SU-DHL-6 (cell line): Measurements from ENCODE around the gene RASGRF2.

Experiments
- H2AFZ ChIP-seq: fragments of 200-600 bp; sonication (generic); 2 replicates; pipeline ENCODE4 v1.6.1; 2014; ENCODE audit warnings: low read depth, mild to moderate bottlenecking, moderate library complexity, mixed read lengths, antibody characterized with exemption, low read length; ENCODE audit not compliant: severe bottlenecking
- H3F3A ChIP-seq: fragments of 200-600 bp; shearing (Covaris generic); 2 replicates; pipeline ENCODE4 v1.6.0; 2016; ENCODE audit warnings: antibody characterized with exemption, mild to moderate bottlenecking; ENCODE audit not compliant: insufficient read depth
- H3K27ac ChIP-seq: fragments of 200-600 bp; sonication (generic); 2 replicates; pipeline ENCODE4 v1.5.1; 2016; ENCODE audit warnings: low read depth, mild to moderate bottlenecking, low read length, moderate library complexity, mixed read lengths
- H3K27me3 ChIP-seq: fragments of 200-600 bp; sonication (generic), shearing (Covaris generic); 2 replicates; pipeline ENCODE4 v1.6.0; 2014; ENCODE audit warnings: mild to moderate bottlenecking, low read length
- H3K36me3 ChIP-seq: fragments of 200-600 bp; sonication (generic); 2 replicates; pipeline ENCODE4 v1.6.1; 2014; ENCODE audit warnings: mild to moderate bottlenecking, low read length, mixed read lengths
- H3K4me2 ChIP-seq: fragments of 300-600, 200-600 bp; shearing (Covaris generic), sonication (generic); 2 replicates; pipeline ENCODE4 v1.6.0; 2014; ENCODE audit warnings: low read length, low read depth, mild to moderate bottlenecking; ENCODE audit not compliant: poor library complexity, severe bottlenecking
- H3K4me3 ChIP-seq: fragments of 200-600 bp; sonication (generic); 2 replicates; pipeline ENCODE4 v1.5.1; 2014; ENCODE audit warnings: antibody characterized with exemption, low read length, mild to moderate bottlenecking, mixed read lengths; ENCODE audit not compliant: insufficient read depth, poor library complexity, severe bottlenecking
- H3K79me2 ChIP-seq: fragments of 200-600 bp; sonication (generic); 2 replicates; pipeline ENCODE4 v1.6.1; 2014; ENCODE audit warnings: mild to moderate bottlenecking, low read length, moderate library complexity; ENCODE audit not compliant: insufficient read depth
- H3K9ac ChIP-seq: fragments of 200-600 bp; sonication (generic); 2 replicates; pipeline ENCODE4 v1.7.0; 2014; ENCODE audit warnings: mild to moderate bottlenecking, low read length
- H3K9me2 ChIP-seq: fragments of 200-600 bp; sonication (generic); replicated peaks from 2 replicates; pipeline ENCODE4 v1.6.1; 2014; ENCODE audit warnings: low read length; ENCODE audit not compliant: insufficient read depth
- H3K9me3 ChIP-seq: fragments of 200-600 bp; sonication (generic); 2 replicates; pipeline ENCODE4 v1.6.1; 2014; ENCODE audit warnings: low read length, mixed read lengths; ENCODE audit not compliant: insufficient read depth
- H4K20me1 ChIP-seq: fragments of 200-600 bp; sonication (generic); 2 replicates; pipeline ENCODE4 v1.6.1; 2014; ENCODE audit warnings: low read depth, mild to moderate bottlenecking, antibody characterized with exemption, low read length, moderate library complexity, mixed read lengths
- EZH2phosphoT487 ChIP-seq: fragments of 200-600 bp; sonication (generic), shearing (Covaris generic); conservative IDR thresholded peaks from 2 replicates; pipeline ENCODE4 v1.6.1; 2018; ENCODE audit warnings: mild to moderate bottlenecking, antibody characterized with exemption, low read length, moderate library complexity, mixed read lengths
- TF ChIP-seq, protein P1 (sequence below): fragments of 200-600 bp; sonication (generic); IDR thresholded peaks from one replicate; pipeline ENCODE4 v1.5.1; 2017; ENCODE audit warnings: antibody characterized with exemption, mild to moderate bottlenecking, low read length, moderate library complexity; ENCODE audit not compliant: insufficient read depth, poor library complexity, severe bottlenecking

The RASGRF2 gene

DNA sequence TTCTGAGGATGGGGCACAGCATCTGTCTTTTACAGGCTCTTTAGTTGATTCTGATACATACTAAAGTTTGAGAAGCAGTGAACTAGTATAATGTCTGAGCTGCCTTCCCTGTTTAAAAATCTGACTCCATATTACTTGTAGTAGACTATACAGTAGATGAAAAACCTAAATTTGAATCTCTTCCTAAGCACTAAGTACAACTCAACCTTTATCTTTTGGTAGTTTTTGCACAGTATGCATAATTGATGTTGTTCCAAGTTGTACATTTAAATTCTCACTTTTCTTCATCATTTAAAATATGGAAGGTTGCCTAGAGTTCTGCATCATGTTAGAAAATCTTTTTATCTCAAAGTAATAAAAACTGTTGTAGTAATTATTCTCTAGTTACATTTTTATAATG lies 174.4 kb downstream of the RASGRF2 start:
- H3K27ac ChIP-seq, result no peak overlapping the region
- H4K20me1 ChIP-seq, result no peaks in the 10 kb centered on the region
- TF ChIP-seq, protein P1, sequence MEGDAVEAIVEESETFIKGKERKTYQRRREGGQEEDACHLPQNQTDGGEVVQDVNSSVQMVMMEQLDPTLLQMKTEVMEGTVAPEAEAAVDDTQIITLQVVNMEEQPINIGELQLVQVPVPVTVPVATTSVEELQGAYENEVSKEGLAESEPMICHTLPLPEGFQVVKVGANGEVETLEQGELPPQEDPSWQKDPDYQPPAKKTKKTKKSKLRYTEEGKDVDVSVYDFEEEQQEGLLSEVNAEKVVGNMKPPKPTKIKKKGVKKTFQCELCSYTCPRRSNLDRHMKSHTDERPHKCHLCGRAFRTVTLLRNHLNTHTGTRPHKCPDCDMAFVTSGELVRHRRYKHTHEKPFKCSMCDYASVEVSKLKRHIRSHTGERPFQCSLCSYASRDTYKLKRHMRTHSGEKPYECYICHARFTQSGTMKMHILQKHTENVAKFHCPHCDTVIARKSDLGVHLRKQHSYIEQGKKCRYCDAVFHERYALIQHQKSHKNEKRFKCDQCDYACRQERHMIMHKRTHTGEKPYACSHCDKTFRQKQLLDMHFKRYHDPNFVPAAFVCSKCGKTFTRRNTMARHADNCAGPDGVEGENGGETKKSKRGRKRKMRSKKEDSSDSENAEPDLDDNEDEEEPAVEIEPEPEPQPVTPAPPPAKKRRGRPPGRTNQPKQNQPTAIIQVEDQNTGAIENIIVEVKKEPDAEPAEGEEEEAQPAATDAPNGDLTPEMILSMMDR, result no peak
- no peak for TF ChIP-seq EZH2phosphoT487

DNA sequence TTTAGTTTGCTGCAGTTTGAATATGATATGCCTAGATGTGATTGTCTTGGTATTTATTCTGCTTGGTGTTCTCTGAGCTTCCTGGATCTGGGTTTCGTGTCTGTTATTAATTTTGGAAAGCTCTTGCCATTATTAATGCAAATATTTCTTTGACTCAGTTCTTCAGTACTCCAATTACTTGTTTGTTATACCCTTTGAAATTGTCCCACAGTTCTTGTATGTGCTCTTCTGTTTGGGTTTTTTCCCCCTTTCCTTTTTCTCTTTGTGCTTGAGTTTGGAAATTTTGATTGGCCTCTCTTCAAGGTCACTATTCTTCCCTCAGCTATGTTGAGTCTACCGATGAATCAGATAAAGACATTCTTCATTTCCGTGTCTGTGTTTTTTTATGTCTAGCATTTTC lies 176.4 kb downstream of the RASGRF2 start:
- H3K27me3 ChIP-seq, result no peaks in the 10 kb centered on the region
- no peaks in the 10 kb centered on the region for H3K79me2 ChIP-seq
- H3K4me2 ChIP-seq, result no peak overlapping the region
- H3K27ac ChIP-seq, result no peak overlapping the region
- no peaks in the 10 kb centered on the region for H4K20me1 ChIP-seq
- H3K9me3 ChIP-seq, result no peaks in the 10 kb centered on the region
- no peaks in the 10 kb centered on the region for H3F3A ChIP-seq
- no peak overlapping the region for H3K9ac ChIP-seq
- no peaks in the 10 kb centered on the region for H3K36me3 ChIP-seq
- no peaks in the 10 kb centered on the region for H3K9me2 ChIP-seq
- TF ChIP-seq, protein P1, result no peak
- no peak for TF ChIP-seq EZH2phosphoT487
- no peak overlapping the region for H3K4me3 ChIP-seq
- H2AFZ ChIP-seq, result no peak overlapping the region

More for the DNA sequence above, 174.4 kb downstream of the RASGRF2 start:
- H3F3A ChIP-seq, result no peaks in the 10 kb centered on the region
- H3K9me3 ChIP-seq, result no peaks in the 10 kb centered on the region
- no peak overlapping the region for H2AFZ ChIP-seq
- H3K27me3 ChIP-seq, result peaks cover 4% of the 10 kb centered on the region; the same call in 1 of the 2 replicates
- no peak overlapping the region for H3K4me3 ChIP-seq
- H3K79me2 ChIP-seq, result no peaks in the 10 kb centered on the region
- no peaks in the 10 kb centered on the region for H3K9me2 ChIP-seq
- no peak overlapping the region for H3K9ac ChIP-seq
- H3K4me2 ChIP-seq, result no peak overlapping the region
- H3K36me3 ChIP-seq, result no peaks in the 10 kb centered on the region

DNA sequence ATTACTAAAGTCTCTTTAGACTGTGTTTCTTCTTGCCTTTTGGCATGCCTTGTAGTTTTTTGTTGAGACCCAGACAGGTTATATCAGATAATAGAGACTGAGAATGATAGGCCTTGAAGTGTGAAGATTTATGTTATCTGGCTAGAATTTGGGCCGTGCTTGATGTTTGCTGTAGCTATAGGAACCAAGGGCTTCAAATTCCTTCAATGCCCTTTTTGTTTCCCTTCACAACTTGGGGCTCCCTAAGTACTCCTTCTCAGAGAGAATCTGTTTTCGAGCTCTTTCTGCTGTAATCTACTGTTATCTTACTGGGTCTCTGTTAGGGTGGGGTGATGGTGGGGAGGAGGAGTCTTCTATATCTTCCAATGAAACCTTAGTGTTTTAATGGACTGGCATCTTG lies 177.7 kb downstream of the RASGRF2 start:
- no peak overlapping the region for H3K4me3 ChIP-seq
- no peaks in the 10 kb centered on the region for H3K9me3 ChIP-seq
- H4K20me1 ChIP-seq, result no peaks in the 10 kb centered on the region
- no peaks in the 10 kb centered on the region for H3K79me2 ChIP-seq
- no peak overlapping the region for H2AFZ ChIP-seq
- no peak overlapping the region for H3K27ac ChIP-seq
- no peaks in the 10 kb centered on the region for H3F3A ChIP-seq
- TF ChIP-seq, protein P1, result no peak
- TF ChIP-seq EZH2phosphoT487, result no peak
- no peaks in the 10 kb centered on the region for H3K36me3 ChIP-seq
- H3K9ac ChIP-seq, result no peak overlapping the region
- H3K9me2 ChIP-seq, result no peaks in the 10 kb centered on the region
- no peaks in the 10 kb centered on the region for H3K27me3 ChIP-seq
- H3K4me2 ChIP-seq, result no peak overlapping the region

DNA sequence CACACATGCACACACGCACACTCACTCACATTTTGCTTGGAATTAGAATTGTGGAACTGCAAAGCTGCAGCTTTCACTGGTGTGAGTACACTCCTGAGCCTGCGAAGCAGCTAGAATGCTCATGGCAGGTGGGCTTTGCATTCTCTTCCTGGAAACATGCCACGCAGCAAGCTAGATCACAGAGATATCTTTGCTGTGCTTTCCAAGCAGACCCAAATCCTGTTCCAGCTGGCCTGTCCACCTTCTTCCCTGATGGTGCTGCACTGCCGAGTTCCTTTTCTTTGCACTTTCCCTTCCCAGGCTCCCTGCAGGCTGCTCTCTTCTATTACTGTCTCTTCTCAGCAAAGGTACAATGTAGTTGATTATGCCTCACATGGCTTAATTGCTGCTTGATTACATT lies 180.3 kb downstream of the RASGRF2 start:
- H3K36me3 ChIP-seq, result no peaks in the 10 kb centered on the region
- no peak overlapping the region for H2AFZ ChIP-seq
- TF ChIP-seq EZH2phosphoT487, result no peak
- TF ChIP-seq, protein P1, result no peak
- no peaks in the 10 kb centered on the region for H3K9me3 ChIP-seq
- H4K20me1 ChIP-seq, result no peaks in the 10 kb centered on the region
- no peak overlapping the region for H3K4me2 ChIP-seq
- no peak overlapping the region for H3K4me3 ChIP-seq
- no peaks in the 10 kb centered on the region for H3F3A ChIP-seq
- H3K27me3 ChIP-seq, result no peaks in the 10 kb centered on the region
- no peak overlapping the region for H3K27ac ChIP-seq
- no peak overlapping the region for H3K9ac ChIP-seq
- H3K9me2 ChIP-seq, result no peaks in the 10 kb centered on the region
- no peaks in the 10 kb centered on the region for H3K79me2 ChIP-seq
